AG04450 (cell line): ENCODE data around the gene SPN. TPM values are rescaled to one million over a fixed set of nuclear protein-coding genes. Genes with fewer than 3 reads are reported as not detected.

ENCODE experiments used
- CTCF ChIA-PET: fragments of 300-600, 350-600 bp; formaldehyde crosslinking; extraction: SDS; loops from one replicate; lab custom pipeline; 2022; ENCODE audit warnings: antibody characterized with exemption, inconsistent platforms; lab: Charles Lee
- POLR2A ChIA-PET: fragments of 350-600 bp; formaldehyde crosslinking; extraction: SDS; loops from one replicate; lab custom pipeline; 2021; ENCODE audit warnings: antibody characterized with exemption, inconsistent platforms; lab: Yijun Ruan, JAX
- DNase-seq: peaks from one replicate; pipeline ENCODE4 v3.0.0-alpha.2; 2011; ENCODE audit warnings: low read depth, low spot score
- H3K27ac ChIP-seq: one replicate; pipeline ENCODE4 v1.5.1; 2012; ENCODE audit warnings: low read depth, low read length, control low read depth
- H3K27me3 ChIP-seq: one replicate; pipeline ENCODE4 v1.6.0; 2012; ENCODE audit warnings: low read length; ENCODE audit not compliant: control insufficient read depth, insufficient read depth
- H3K4me3 ChIP-seq: 2 replicates; pipeline ENCODE4 v1.5.1; 2011; ENCODE audit warnings: mild to moderate bottlenecking, low read depth, low read length, control low read depth
- H3K9me3 ChIP-seq: 2 replicates; pipeline ENCODE4 v1.5.1; 2012; ENCODE audit warnings: low read length; ENCODE audit not compliant: control insufficient read depth, insufficient read depth
- CTCF ChIP-seq: IDR thresholded peaks from 2 replicates; pipeline ENCODE4 v1.5.1; 2011; ENCODE audit warnings: low read depth, low read length, control low read depth, inconsistent platforms
- polyA plus RNA-seq: library from polyadenylated mRNA; depleted of rRNA; stranded (reverse); fragments of >200 nt; gene quantifications from 2 replicates; pipeline ENCODE4 v1.2.3, GENCODE V29; 2011

SPN gene
- polyA plus RNA-seq, 1 experiment, result 0.04 TPM

- ChIA-PET CTCF (interaction anchor here (0.6 kb wide), 1 partner anchor 117 kb away, joined by 3 read pairs; the partner anchor contains the start of gene KIF22), POLR2A (no interaction called here)
- Histone ChIP-seq H3K27me3 (no peaks in the 10 kb centered on the region), H3K9me3 (no peaks in the 10 kb centered on the region; the same call in 1 of the 2 replicates), H3K4me3 (no peak overlapping the region), H3K27ac (no peak overlapping the region)
- TF ChIP-seq CTCF, result no peak
- no peak for DNase-seq
These were observed 10.5 kb downstream of the SPN start for GRCh38 chr16:29673501-29673900.

GRCh38 chr16:29674188-29674587 lies 11.1 kb downstream of the SPN start:
- DNase-seq, result no peak
- H3K27ac ChIP-seq, result no peak overlapping the region
- no peaks in the 10 kb centered on the region for H3K27me3 ChIP-seq
- ChIA-PET POLR2A (no interaction called here), CTCF (no interaction called here)
- H3K9me3 ChIP-seq, result no peaks in the 10 kb centered on the region; the same call in 1 of the 2 replicates
- TF ChIP-seq CTCF, result no peak
- H3K4me3 ChIP-seq, result no peak overlapping the region

- no peak for DNase-seq
- POLR2A ChIA-PET, result interaction anchor here (0.7 kb wide), 1 partner anchor 299 kb away, joined by 5 read pairs; no protein-coding TSS in a partner anchor
- no peak for TF ChIP-seq CTCF
These were observed 13.0 kb downstream of the SPN start for GRCh38 chr16:29675811-29676643.

GRCh38 chr16:29676989-29677785 lies 14.1 kb downstream of the SPN start:
- ChIA-PET POLR2A (interaction anchor here (0.7 kb wide), 3 partner anchors 28 to 518 kb away, joined by 5 to 6 read pairs (median 5); no protein-coding TSS in a partner anchor), CTCF (interaction anchor here (0.7 to 1.1 kb wide), 3 partner anchors 14 to 378 kb away, joined by 3 to 6 read pairs (median 5); no protein-coding TSS in a partner anchor)
- no peak overlapping the region for H3K27ac ChIP-seq
- no peaks in the 10 kb centered on the region for H3K27me3 ChIP-seq
- no peak for DNase-seq
- H3K4me3 ChIP-seq, result no peak overlapping the region
- no peaks in the 10 kb centered on the region; the same call in 1 of the 2 replicates for H3K9me3 ChIP-seq
- no peak for TF ChIP-seq CTCF

More at GRCh38 chr16:29675811-29676643, 13.0 kb downstream of the SPN start:
- Histone ChIP-seq H3K4me3 (no peak overlapping the region), H3K9me3 (no peaks in the 10 kb centered on the region; the same call in 1 of the 2 replicates), H3K27ac (no peak overlapping the region), H3K27me3 (no peaks in the 10 kb centered on the region)
- CTCF ChIA-PET, result interaction anchor here (0.9 to 1.1 kb wide), 2 partner anchors 15 to 25 kb away, joined by 5 to 6 read pairs; no protein-coding TSS in a partner anchor
